Stimulated activated naive B cell treated with anti-CD40 and anti-IgM and Interleukin-4, amounts not matched to agents 10 μg/mL and 1 μg/mL and 100 μg/mL, for 72 hours (primary cell): Measurements from ENCODE around the gene SCYL1.

ENCODE experiments used
- ATAC-seq, 2 donors: fragments of 150-1000 bp; cut with Tn5 transposase; replicated peaks; 2 replicates each; pipeline ENCODE4 v1.10.0; 2021; ENCODE audit warnings: moderate library complexity in 1 of 2
- DNase-seq: peaks from one replicate; pipeline ENCODE4 v3.0.0; 2021
- H3K27ac Mint-ChIP-seq: one replicate; pipeline ENCODE4 v1.8.0; 2022; ENCODE audit warnings: mild to moderate bottlenecking, mixed read lengths
- H3K27me3 Mint-ChIP-seq, 2 donors: one replicate each; pipeline ENCODE4 v1.8.0; 2022; ENCODE audit warnings: mixed read lengths in 2 of 2
- H3K36me3 Mint-ChIP-seq, 2 donors: one replicate each; pipeline ENCODE4 v1.8.0; 2022; ENCODE audit warnings: mixed read lengths in 2 of 2, mild to moderate bottlenecking in 1 of 2
- H3K4me1 Mint-ChIP-seq, 2 donors: one replicate each; pipeline ENCODE4 v1.8.0; 2022; ENCODE audit warnings: mixed read lengths in 2 of 2, mild to moderate bottlenecking in 1 of 2
- H3K4me3 Mint-ChIP-seq, 2 donors: one replicate each; pipeline ENCODE4 v1.8.0; 2022; ENCODE audit warnings: mild to moderate bottlenecking in 2 of 2, mixed read lengths in 2 of 2, moderate library complexity in 1 of 2
- H3K9me3 Mint-ChIP-seq, 2 donors: one replicate each; pipeline ENCODE4 v1.8.0; 2022; ENCODE audit warnings: mixed read lengths in 2 of 2, mild to moderate bottlenecking in 1 of 2

Gene SCYL1

GRCh38 chr11:65524741-65525545 is at the start of gene SCYL1:
Gene SCYL1 (plus strand): TSS chr11:65525083. CDS start chr11:65525154, 71 bp downstream.
- Mint-ChIP-seq H3K4me1 (peaks cover 29 to 57% of the 10 kb centered on the region in 2 donors), H3K9me3 (no peaks in the 10 kb centered on the region), H3K27me3 (no peaks in the 10 kb centered on the region), H3K27ac (peak within 1 kb of the TSS; percentile 93), H3K36me3 (peaks cover 12 to 20% of the 10 kb centered on the region in 2 donors), H3K4me3 (peak within 1 kb of the TSS; percentile 82 to 87)
- ATAC-seq (peak; percentile 77 to 87), DNase-seq (peak; percentile 59)

GRCh38 chr11:65476632-65477148 is 48.2 kb upstream of the SCYL1 start:
- peaks cover 6 to 9% of the 10 kb centered on the region in 2 donors for H3K36me3 Mint-ChIP-seq
- no peaks in the 10 kb centered on the region for H3K27me3 Mint-ChIP-seq
- H3K9me3 Mint-ChIP-seq: no peaks in the 10 kb centered on the region
- DNase-seq (no peak), ATAC-seq (peak; percentile 2)
- H3K4me3 Mint-ChIP-seq: peak overlapping the region; percentile 86 to 100
- peaks cover 23 to 33% of the 10 kb centered on the region in 2 donors for H3K4me1 Mint-ChIP-seq
- H3K27ac Mint-ChIP-seq: peak overlapping the region; percentile 100

- Mint-ChIP-seq H3K9me3 (no peaks in the 10 kb centered on the region), H3K4me3 (peak overlapping the region; percentile 86 to 100), H3K27me3 (no peaks in the 10 kb centered on the region), H3K36me3 (peaks cover 6 to 9% of the 10 kb centered on the region in 2 donors), H3K4me1 (peaks cover 20 to 27% of the 10 kb centered on the region in 2 donors), H3K27ac (peak overlapping the region; percentile 100)
- ATAC-seq (peak; percentile 85 to 91), DNase-seq (peak; percentile 91)
Observed at GRCh38 chr11:65477149-65477965, 47.5 kb upstream of the SCYL1 start.

- peak overlapping the region; percentile 42 for H3K27ac Mint-ChIP-seq
- H3K9me3 Mint-ChIP-seq: no peaks in the 10 kb centered on the region
- H3K36me3 Mint-ChIP-seq: peaks cover 6 to 9% of the 10 kb centered on the region in 2 donors
- H3K4me1 Mint-ChIP-seq: peaks cover 20 to 27% of the 10 kb centered on the region in 2 donors
- H3K27me3 Mint-ChIP-seq: no peaks in the 10 kb centered on the region
- no peak overlapping the region for H3K4me3 Mint-ChIP-seq
- ATAC-seq: no peak
- no peak for DNase-seq
Observed at GRCh38 chr11:65478388-65479183, 46.3 kb upstream of the SCYL1 start.

GRCh38 chr11:65479184-65480145 is 45.4 kb upstream of the SCYL1 start:
- peaks cover 20 to 27% of the 10 kb centered on the region in 2 donors for H3K4me1 Mint-ChIP-seq
- peak overlapping the region; percentile 42 for H3K27ac Mint-ChIP-seq
- H3K9me3 Mint-ChIP-seq: no peaks in the 10 kb centered on the region
- peaks cover 6 to 9% of the 10 kb centered on the region in 2 donors for H3K36me3 Mint-ChIP-seq
- ATAC-seq (no peak), DNase-seq (no peak)
- H3K4me3 Mint-ChIP-seq: no peak overlapping the region
- no peaks in the 10 kb centered on the region for H3K27me3 Mint-ChIP-seq

- no peaks in the 10 kb centered on the region for H3K36me3 Mint-ChIP-seq
- no peaks in the 10 kb centered on the region for H3K27me3 Mint-ChIP-seq
- H3K9me3 Mint-ChIP-seq: no peaks in the 10 kb centered on the region
- DNase-seq (no peak), ATAC-seq (no peak)
- no peak overlapping the region for H3K4me3 Mint-ChIP-seq
- H3K4me1 Mint-ChIP-seq: peaks cover 20 to 30% of the 10 kb centered on the region in 2 donors
- H3K27ac Mint-ChIP-seq: no peak overlapping the region
Observed at GRCh38 chr11:65482306-65482850, 42.5 kb upstream of the SCYL1 start.

- no peak for ATAC-seq
- H3K4me1 Mint-ChIP-seq: peaks cover 34 to 45% of the 10 kb centered on the region in 2 donors
- no peaks in the 10 kb centered on the region for H3K27me3 Mint-ChIP-seq
- no peaks in the 10 kb centered on the region for H3K9me3 Mint-ChIP-seq
- no peak for DNase-seq
- no peak overlapping the region for H3K4me3 Mint-ChIP-seq
- no peak overlapping the region for H3K27ac Mint-ChIP-seq
- H3K36me3 Mint-ChIP-seq: no peaks in the 10 kb centered on the region
Observed at GRCh38 chr11:65485920-65486219, 39.0 kb upstream of the SCYL1 start.

- Mint-ChIP-seq H3K4me1 (peaks cover 42 to 55% of the 10 kb centered on the region in 2 donors), H3K9me3 (no peaks in the 10 kb centered on the region), H3K27me3 (no peaks in the 10 kb centered on the region), H3K4me3 (peak overlapping the region; percentile 52 to 60), H3K36me3 (no peaks in the 10 kb centered on the region), H3K27ac (peak overlapping the region; percentile 94)
- ATAC-seq (no peak), DNase-seq (no peak)
Observed at GRCh38 chr11:65486570-65487466, 38.1 kb upstream of the SCYL1 start.

- Mint-ChIP-seq H3K27ac (peak overlapping the region; percentile 94), H3K36me3 (no peaks in the 10 kb centered on the region), H3K9me3 (no peaks in the 10 kb centered on the region), H3K27me3 (no peaks in the 10 kb centered on the region), H3K4me1 (peaks cover 49 to 63% of the 10 kb centered on the region in 2 donors), H3K4me3 (peak overlapping the region; percentile 52 to 60)
- ATAC-seq (peak; percentile 69 to 72), DNase-seq (peak; percentile 71)
Observed at GRCh38 chr11:65487467-65488272, 37.2 kb upstream of the SCYL1 start.

- H3K4me3 Mint-ChIP-seq: peak overlapping the region; percentile 52 to 60
- no peak for ATAC-seq
- no peaks in the 10 kb centered on the region for H3K27me3 Mint-ChIP-seq
- H3K27ac Mint-ChIP-seq: peak overlapping the region; percentile 94
- no peaks in the 10 kb centered on the region for H3K9me3 Mint-ChIP-seq
- H3K4me1 Mint-ChIP-seq: peaks cover 53 to 71% of the 10 kb centered on the region in 2 donors
- DNase-seq: no peak
- H3K36me3 Mint-ChIP-seq: no peaks in the 10 kb centered on the region
Observed at GRCh38 chr11:65488273-65489034, 36.4 kb upstream of the SCYL1 start.
